Stimulated activated CD4-positive, alpha-beta T cell treated with anti-CD3 and anti-CD28 coated beads, Interleukin-2, amount 100 ng/mL, for 48 hours (primary cell): ENCODE data around the gene ADGRG3.

ENCODE experiments used
- DNase-seq, 2 donors: peaks; one replicate each; pipeline ENCODE4 v3.0.0-alpha.2; 2020

The ADGRG3 gene

GRCh38 chr16:57630931-57631845 is 36.9 kb upstream of the ADGRG3 start:
- DNase-seq = no peak

GRCh38 chr16:57632568-57632967 is 35.5 kb upstream of the ADGRG3 start:
- no peak for DNase-seq

- DNase-seq = no peak
Observed at GRCh38 chr16:57633383-57634064, 34.6 kb upstream of the ADGRG3 start.

GRCh38 chr16:57634171-57634570 is 33.9 kb upstream of the ADGRG3 start:
- no peak for DNase-seq

- DNase-seq = no peak
Observed at GRCh38 chr16:57635266-57636097, 32.6 kb upstream of the ADGRG3 start.

- no peak for DNase-seq
Observed at GRCh38 chr16:57636184-57636583, 31.9 kb upstream of the ADGRG3 start.

GRCh38 chr16:57637020-57637419 is 31.1 kb upstream of the ADGRG3 start:
- DNase-seq = no peak

- no peak for DNase-seq
Observed at GRCh38 chr16:57637424-57637823, 30.7 kb upstream of the ADGRG3 start.

- DNase-seq = no peak
Observed at GRCh38 chr16:57637965-57638364, 30.1 kb upstream of the ADGRG3 start.

- DNase-seq = no peak
Observed at GRCh38 chr16:57638381-57638780, 29.7 kb upstream of the ADGRG3 start.

GRCh38 chr16:57639172-57639887 is 28.8 kb upstream of the ADGRG3 start:
- no peak for DNase-seq

- DNase-seq = no peak
Observed at GRCh38 chr16:57640185-57640584, 27.9 kb upstream of the ADGRG3 start.

- DNase-seq = no peak
Observed at GRCh38 chr16:57640612-57641011, 27.5 kb upstream of the ADGRG3 start.

- no peak for DNase-seq
Observed at GRCh38 chr16:57642160-57643135, 25.7 kb upstream of the ADGRG3 start.

- no peak for DNase-seq
Observed at GRCh38 chr16:57643147-57643874, 24.8 kb upstream of the ADGRG3 start.

- DNase-seq = no peak
Observed at GRCh38 chr16:57643910-57644309, 24.2 kb upstream of the ADGRG3 start.

- no peak for DNase-seq
Observed at GRCh38 chr16:57644383-57645014, 23.6 kb upstream of the ADGRG3 start.

- no peak for DNase-seq
Observed at GRCh38 chr16:57645169-57645568, 22.9 kb upstream of the ADGRG3 start.

GRCh38 chr16:57645691-57646387 is 22.3 kb upstream of the ADGRG3 start:
- DNase-seq = no peak
